Peyer's patch (tissue), 4 donors: ENCODE measurements around the gene MEF2C.

Source experiments
- CTCF ChIP-seq, 6 experiments: fragments of 450-650 bp in 4 of 6; fragments of 200-600 bp in 2 of 6; sonication (generic) in 1 of 6; IDR thresholded peaks; one replicate each; pipeline ENCODE4 v1.5.1; 2017 to 2019; ENCODE audit warnings: antibody characterized with exemption in 6 of 6, mild to moderate bottlenecking in 3 of 6, moderate library complexity in 1 of 6
- POLR2A ChIP-seq, 2 donors: fragments of 450-650 bp; IDR thresholded peaks; one replicate each; pipeline ENCODE4 v1.5.1; 2017; ENCODE audit warnings: antibody characterized with exemption in 2 of 2, mild to moderate bottlenecking in 2 of 2, moderate library complexity in 2 of 2

GRCh38 chr5:88695232-88695631 is 187.8 kb downstream of the MEF2C start:
- TF ChIP-seq CTCF (IDR thresholded peaks at IDR 0.05): no peak
- no peak for TF ChIP-seq POLR2A (IDR thresholded peaks at IDR 0.05)
